Middle frontal gyrus (tissue), 1 donor: ENCODE results near the gene NR6A1.
A peak's percentile ranks its signal among the peaks of the same experiment; 100 is the strongest.
"Not testable (repeated sequence)": the region's sequence is repeated elsewhere in the genome, so short reads cannot be mapped to it uniquely, and the experiment has no call there.

Source experiments
- DNase-seq: peaks from one replicate; pipeline ENCODE4 v3.0.0-alpha.2; 2015; ENCODE audit warnings: low spot score; ENCODE audit errors: extremely low spot score

NR6A1 gene

GRCh38 chr9:124618476-124618875, 152.6 kb downstream of the NR6A1 start:
- no peak for DNase-seq

- DNase-seq, result peak; percentile 64
Observed at GRCh38 chr9:124617477-124618141, 153.5 kb downstream of the NR6A1 start.

- DNase-seq, result no peak
Observed at GRCh38 chr9:124616961-124617360, 154.2 kb downstream of the NR6A1 start.

- DNase-seq, result not testable (repeated sequence)
Observed at GRCh38 chr9:124615840-124616239, 155.3 kb downstream of the NR6A1 start.

- no peak for DNase-seq
Observed at GRCh38 chr9:124615100-124615742, 155.9 kb downstream of the NR6A1 start.

GRCh38 chr9:124613849-124614248, 157.3 kb downstream of the NR6A1 start:
- DNase-seq, result no peak

GRCh38 chr9:124611106-124611505, 160.0 kb downstream of the NR6A1 start:
- DNase-seq, result no peak

GRCh38 chr9:124606027-124606426, 165.1 kb downstream of the NR6A1 start:
- no peak for DNase-seq

- no peak for DNase-seq
Observed at GRCh38 chr9:124605258-124605657, 165.9 kb downstream of the NR6A1 start.

GRCh38 chr9:124602632-124603031, 168.5 kb downstream of the NR6A1 start:
- DNase-seq, result no peak

GRCh38 chr9:124602204-124602603, 168.9 kb downstream of the NR6A1 start:
- no peak for DNase-seq

- no peak for DNase-seq
Observed at GRCh38 chr9:124600407-124600806, 170.7 kb downstream of the NR6A1 start.

- no peak for DNase-seq
Observed at GRCh38 chr9:124599121-124599795, 171.9 kb downstream of the NR6A1 start.

- no peak for DNase-seq
Observed at GRCh38 chr9:124598048-124598447, 173.1 kb downstream of the NR6A1 start.

- DNase-seq, result no peak
Observed at GRCh38 chr9:124596172-124596839, 174.8 kb downstream of the NR6A1 start.

GRCh38 chr9:124595743-124596142, 175.4 kb downstream of the NR6A1 start:
- no peak for DNase-seq

GRCh38 chr9:124594673-124595072, 176.4 kb downstream of the NR6A1 start:
- no peak for DNase-seq

GRCh38 chr9:124594225-124594624, 176.9 kb downstream of the NR6A1 start:
- no peak for DNase-seq

GRCh38 chr9:124593651-124594058, 177.5 kb downstream of the NR6A1 start:
- DNase-seq, result no peak

GRCh38 chr9:124593200-124593599, 177.9 kb downstream of the NR6A1 start:
- no peak for DNase-seq

GRCh38 chr9:124590889-124591641, 180.0 kb downstream of the NR6A1 start:
- no peak for DNase-seq
